ENCODE results near the gene RAP1GAP2.

DNA sequence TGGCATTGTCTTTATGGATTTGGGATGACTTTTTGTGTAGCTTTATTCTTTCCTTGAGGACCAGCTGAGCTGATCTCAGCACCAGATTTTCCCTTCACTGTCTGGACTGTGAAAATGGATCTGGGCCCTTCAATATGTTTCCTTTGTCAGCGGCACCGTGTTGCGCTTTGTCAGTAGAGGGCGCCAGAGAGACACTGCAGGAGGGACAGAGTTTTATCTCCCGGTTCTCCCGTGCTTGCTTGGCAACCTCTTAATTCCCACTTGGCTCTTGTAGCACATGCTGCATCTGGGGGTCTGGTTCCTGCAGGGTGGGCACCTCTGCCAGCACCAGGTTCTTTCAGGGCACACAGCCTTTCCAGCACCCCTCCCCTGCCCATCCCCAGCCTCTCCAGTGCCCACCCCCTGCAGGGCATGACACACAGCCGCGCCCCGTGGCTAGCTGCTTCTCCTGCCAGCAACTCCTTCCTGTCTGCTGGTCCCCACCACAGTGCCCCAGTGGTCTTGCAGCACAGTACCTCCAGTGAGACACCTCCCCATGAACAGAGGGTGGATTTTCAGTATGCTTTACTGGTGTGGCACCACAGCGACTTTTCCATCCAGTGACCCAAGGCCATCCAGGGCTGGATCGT, 247.6 kb downstream of the RAP1GAP2 start:
- TF ChIP-seq POLR2A (IDR thresholded peaks at IDR 0.05; ENCODE audit: low read depth, low read length) (no peak), TAF1 (IDR thresholded peaks at IDR 0.05; ENCODE audit: low read depth, low read length) (no peak), POLR2AphosphoS5 (IDR thresholded peaks at IDR 0.05; ENCODE audit: low read depth, low read length) (no peak)
